HG02610 (cell line): ENCODE data around the gene NFATC2.

Experiments
- ATAC-seq: cut with Tn5 transposase; IDR thresholded peaks from one replicate; pipeline ENCODE4 v1.9.1; 2021; ENCODE audit warnings: mild to moderate bottlenecking, moderate library complexity; ENCODE audit not compliant: unreplicated experiment

The NFATC2 gene

DNA sequence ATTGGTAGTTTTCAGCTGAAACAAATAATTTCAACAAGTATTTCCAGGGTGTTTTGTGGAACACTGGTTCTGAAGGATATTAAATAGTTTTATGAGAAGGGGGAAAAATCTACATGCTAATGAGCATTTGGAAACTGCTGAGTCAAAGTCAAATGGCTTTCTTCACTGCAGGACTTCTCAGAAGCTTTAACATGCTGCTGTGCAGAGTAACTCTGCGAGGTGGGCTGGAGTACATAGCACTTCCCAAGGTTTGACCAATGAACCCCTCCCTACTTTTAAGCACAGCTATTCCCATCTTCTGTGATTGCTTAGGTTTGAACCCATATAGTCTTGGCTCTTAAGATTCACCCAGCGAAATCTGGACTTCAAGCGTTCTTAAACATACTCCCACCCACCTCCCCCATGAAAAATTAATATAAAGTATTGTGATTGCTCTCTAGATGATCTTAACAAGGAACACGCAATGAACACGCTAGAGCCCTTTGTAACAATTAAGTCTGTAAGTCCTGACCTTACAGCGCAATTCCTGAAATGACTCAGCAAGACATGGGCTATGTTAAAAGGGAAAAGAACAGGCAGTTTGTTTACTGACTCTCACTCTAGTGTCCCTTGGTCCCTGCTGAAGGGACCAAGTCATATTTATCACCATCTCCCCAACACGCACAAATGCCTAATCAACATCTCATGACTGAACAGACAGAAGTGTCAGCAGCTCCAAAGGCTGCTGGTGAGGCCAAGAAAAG lies 105.2 kb downstream of the NFATC2 start:
- ATAC-seq: no peak

DNA sequence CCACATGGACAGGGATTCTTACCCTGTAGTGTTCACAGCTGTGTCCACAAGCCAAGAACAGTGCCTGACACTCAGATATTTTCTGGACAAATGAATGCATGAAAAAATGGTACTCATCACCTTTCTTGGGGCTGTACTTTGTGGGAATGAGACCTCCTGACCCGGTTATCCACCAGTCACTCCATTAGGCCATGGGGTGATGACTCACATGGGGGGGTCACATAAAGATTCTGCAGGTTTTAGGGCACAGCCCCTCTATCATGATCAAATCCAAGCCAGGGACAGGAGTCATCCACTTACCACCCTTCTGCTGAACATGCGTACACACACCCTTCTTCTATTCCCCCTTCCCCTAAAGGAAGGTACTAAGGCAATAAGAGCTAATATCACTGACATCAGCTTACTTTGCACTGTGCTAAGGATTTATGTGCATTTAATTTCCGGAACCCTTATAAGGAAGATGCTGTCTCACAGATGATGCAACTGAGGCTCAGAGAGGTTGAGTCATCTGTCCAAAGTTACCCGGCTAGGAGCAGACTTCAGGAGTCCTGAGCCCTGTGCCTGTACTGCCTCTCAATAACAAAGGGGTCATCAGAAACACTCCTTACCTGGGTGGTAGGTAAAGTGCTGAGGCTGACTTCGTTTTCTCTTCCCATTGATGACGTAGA lies 107.8 kb downstream of the NFATC2 start:
- no peak for ATAC-seq

DNA sequence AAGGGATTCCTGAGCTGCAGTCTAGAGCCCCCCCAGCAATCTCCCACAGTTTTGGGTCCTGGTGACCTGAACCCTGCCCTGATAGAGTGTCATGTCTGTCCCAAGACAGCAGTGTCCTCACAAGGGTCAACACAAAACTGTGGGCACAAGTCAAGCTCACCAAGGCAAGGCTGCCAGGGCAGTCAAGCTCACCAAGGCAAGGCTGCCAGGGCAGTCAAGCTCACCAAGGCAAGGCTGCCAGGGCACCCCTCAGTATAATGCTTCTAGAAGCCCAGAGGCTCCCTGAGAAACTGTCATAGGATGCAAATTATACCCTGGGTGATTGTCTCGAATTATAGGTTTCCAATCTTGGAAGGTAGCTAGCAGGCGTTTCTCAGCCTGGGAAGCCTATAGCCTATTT lies 108.5 kb downstream of the NFATC2 start:
- ATAC-seq: no peak

DNA sequence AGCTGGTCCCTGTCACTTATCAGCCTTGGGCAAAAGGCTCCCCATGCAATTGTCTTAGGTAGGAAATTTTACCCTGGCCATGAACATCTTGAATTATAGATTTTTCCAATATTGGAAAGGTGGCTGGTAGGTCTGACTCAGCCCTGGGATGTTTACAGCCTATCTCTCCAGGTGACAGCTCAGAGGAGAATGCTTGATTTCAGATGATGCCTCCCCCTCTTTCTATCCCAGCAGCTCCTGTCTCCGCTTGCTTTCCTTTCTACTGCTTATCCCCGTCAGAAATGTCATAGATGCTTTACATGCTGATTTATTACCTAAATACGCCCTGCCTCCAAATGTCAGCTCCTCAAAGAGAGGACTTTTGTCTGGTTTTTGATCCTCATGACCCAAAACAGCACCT lies 109.6 kb downstream of the NFATC2 start:
- ATAC-seq: no peak

DNA sequence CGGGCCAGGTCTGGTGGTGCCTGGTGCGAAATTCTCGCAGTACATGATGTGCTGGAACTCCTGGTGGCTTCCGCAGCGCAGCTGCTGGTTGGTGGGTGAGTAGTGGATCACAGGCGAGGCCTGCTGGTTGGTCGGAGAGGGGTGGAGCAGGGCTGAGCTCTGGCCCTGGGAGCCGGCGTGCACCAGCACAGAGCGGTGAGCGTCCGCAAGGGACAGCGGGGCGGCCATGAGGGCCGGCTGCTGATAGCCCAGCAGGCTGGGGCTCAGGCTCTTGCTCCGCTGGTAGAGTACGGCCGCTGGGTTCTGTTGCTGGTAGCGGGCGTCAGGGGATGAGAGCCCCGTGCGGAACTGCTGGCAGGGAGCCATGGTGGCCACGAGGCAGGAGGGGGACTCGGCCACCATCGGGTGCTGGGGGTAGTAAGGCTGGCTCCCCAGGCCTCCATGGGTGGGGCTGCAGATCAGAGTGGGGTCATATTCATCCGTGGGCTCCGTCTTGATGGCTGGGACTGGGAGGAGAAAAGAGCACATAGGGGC lies 110.2 kb downstream of the NFATC2 start:
- ATAC-seq: no peak

DNA sequence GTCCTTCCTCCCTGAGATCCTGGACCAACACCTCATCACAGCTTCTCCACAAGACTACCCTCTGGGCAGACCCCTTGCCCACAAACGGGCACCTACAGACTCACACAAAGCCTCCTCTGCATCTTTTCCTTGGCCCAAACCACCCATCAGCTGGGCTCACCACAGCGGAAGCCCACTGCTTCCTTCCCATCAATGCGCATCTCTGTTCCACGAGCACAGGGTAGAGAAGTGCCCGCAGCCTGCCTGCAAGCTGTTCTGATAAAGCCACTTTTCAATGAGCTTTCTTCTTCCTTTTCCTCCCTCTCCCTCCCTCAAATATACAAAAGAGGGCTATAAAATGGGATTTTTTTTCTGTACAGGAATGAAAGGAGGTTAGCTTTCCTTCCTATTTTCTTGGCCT lies 111.2 kb downstream of the NFATC2 start:
- no peak for ATAC-seq

DNA sequence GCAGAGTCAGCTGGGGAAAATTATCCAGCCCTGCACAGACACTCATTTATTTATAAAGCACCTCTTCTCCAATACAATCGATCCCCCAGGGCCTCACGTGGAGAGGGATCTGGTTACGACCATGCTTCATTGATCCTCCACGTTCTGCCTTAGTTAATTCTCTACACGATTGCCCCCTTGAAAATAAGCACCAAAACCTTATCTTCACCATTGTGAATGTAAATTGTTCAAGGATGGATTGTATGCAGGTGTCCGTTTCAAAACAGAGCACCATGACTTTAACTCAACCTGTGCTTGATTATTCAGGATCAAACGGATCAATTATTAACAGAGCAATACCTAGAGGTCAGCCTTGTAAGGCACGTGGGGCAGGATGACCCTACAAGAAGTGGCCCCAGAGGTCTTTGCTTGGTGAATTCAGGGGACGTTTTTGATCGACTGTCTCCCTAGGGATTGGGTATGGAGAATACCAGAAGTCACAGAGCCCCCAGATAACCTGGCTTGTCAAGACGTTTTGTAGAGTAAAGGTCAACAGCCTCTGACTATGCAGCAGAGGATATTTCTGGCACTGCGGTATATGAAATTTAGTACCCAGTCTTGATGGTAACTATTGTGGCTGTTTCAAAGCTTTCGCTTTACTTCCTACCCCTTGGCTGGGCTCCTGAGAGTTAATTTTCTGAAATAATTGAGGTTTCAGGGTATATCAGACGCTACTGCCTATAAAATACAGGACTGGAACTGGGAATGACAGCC lies 112.1 kb downstream of the NFATC2 start:
- ATAC-seq: no peak

DNA sequence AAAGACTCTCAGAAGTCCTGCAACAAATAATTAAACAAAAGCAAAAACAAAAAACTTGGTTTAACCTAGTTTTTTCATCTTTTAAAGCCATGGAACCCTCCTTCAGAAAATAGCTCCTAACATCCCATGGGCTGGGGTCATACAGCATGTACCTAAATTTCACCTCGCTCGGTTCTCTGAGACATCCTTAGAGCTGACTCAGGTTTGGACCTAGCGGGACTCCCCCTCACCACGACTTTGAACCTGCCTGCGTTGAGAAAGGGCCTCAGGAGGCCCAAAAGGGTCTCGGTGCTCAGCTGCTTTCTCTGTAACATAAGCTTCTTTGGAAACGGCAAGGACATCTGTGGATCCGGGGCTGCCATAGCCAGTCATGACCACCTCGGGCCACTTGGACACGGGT lies 112.8 kb downstream of the NFATC2 start:
- no peak for ATAC-seq

DNA sequence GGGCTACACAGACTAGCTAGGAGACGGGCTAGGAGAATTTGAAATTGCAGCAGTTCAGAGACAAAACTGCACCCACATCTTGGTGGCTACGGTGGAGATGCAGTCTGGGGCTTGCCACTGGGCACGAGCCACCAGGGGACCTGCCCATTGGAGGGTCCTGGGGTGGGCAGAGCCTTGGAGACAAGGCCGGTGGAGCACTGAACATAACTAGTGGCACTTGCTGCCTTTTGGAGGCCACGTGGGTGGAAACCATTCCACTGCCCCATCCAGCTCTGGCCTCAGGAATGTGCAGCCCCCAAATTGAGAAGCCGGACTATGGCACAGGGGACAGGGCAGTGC lies 113.4 kb downstream of the NFATC2 start:
- ATAC-seq: no peak

DNA sequence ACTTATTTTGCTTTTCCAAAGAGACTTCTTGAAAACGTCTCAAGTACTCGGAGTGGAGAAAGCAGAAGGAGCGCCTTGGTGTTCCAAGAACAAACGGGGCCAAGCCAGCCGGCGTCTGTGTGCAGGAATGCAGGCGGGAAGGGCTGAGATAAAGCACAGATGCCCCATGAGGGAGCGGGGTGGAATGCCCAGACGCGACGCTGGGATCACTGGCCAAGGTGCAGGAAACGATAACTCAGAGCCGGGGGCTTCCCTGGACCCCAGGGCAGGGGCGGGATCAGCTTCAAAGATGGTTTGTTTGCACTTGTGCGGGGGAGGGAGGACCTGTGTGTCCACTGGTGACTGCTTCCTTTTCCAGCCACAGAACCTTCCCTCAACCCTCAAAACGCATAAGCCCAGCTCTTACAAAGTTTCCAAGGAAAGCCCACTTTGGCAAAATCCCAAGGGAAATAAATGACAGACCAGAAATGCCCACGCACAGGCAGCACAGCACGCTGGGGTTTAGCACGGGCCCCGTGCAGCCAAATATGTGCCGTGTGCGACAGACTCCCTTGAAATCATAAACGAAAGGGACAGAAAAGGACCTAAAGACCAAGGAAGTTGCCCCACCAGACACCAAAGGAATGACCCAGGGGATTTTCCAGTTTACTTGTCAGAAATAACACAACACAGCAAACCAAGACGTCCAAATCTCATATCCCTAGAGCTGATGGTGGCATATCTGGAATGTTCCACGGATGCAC lies 113.9 kb downstream of the NFATC2 start:
- no peak for ATAC-seq

DNA sequence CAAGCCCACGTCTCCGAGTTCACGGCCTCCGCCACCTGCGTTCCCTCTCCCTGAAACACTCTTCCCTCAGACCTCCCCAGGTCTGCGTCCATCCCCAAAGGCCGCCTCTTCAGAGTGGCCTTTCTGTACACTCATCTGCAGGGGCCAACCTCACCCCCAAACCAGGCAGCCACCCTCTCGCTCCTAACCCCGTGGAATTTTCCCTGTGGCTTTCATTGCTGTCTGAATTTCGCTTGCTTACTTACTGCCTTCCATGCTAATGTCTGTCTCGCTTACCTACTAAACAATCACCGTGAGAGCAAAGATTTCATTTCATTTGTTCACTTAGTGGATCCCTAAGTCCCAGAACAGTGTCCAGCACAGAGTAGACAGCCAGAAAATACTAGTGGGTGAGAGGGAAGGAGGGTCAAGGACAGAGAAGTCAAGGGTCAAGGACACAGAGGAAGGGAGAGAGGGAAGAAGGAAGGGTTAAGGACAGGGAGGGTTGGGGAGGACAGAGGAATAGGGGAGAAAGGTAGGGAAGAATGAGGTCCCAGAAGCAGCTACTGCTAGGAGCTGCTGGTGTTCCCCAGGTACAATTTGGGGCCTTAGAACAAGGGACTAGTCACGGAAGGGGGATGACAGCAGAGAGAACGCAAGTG lies 114.7 kb downstream of the NFATC2 start:
- no peak for ATAC-seq

DNA sequence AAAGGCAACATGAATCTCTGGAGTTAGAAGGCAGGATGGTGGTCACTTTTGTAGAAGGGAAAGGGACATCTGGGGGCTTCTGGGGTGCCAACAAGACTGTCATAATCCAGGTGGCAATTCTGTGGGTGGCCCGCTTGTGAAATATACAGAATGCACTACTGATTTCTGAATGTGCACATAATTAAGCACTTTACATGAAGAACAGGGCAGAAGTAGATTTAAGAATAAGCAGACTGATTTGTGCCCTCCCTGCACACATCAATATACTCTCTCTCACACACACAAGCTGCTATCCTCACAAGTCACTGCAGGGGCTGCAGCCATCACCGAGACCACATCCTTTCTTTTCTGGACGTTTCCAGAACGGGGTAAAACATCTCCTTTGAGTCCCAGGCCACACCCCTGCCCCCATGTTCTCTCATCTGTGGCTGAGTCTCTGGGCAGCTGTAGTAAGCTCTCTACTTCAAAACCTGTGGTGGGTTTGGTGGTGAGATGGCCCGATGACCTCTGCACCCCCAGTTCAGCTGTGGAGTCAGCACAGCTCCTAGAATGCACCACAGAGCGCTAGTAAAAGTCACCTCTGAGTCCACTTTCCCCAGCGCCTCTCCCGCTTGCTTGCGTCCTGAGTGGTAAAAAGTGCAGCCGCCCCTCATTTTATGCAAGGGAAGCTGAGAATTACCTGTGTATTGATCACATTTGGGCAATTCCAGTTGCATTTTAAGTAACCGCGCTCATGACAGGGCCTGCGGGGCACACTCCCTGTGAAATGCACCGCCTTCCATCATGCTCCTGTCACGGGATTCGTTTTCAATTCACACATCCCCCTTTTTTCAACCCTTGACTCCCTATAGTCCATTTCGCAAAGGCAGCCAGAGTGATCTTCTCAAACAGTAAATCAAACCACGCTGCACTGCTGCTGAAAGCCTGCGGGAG lies 115.5 kb downstream of the NFATC2 start:
- ATAC-seq: no peak

DNA sequence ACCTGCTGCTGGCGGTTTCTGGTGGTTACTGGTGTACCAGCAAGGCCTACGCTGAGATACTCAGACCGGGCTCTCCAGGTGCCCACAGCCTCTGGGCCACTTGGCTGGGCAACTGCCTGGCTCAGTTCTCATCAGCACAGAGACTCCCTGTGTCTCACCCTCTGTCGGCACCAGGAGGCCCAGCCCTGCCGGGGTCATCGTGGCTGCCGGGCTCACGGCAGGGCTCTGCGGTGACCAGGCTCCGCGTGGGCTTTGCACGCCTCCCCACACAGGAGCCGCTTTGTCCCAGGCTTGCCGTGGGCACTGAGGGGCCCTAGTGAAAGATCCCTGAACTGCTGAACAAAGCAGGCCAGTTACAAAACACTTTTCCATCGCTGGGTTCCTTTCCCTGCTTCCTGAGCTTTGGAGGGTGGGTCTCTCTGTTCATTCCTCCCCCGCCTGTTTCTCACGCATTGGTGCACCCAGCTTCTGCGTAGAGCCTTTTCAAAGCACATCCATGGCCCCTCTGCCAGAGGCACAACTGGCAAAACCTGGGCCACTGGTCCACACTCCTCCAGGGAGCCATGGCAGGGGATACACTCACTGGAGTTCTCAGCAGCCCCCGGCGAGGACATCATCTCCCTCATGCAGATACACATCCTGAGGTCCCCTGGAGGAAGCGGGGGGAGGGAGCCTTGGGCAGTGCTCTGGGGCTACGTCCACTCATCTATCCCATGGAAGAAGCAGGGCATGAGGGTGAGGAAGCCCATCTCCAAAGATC lies 117.0 kb downstream of the NFATC2 start:
- ATAC-seq: no peak

DNA sequence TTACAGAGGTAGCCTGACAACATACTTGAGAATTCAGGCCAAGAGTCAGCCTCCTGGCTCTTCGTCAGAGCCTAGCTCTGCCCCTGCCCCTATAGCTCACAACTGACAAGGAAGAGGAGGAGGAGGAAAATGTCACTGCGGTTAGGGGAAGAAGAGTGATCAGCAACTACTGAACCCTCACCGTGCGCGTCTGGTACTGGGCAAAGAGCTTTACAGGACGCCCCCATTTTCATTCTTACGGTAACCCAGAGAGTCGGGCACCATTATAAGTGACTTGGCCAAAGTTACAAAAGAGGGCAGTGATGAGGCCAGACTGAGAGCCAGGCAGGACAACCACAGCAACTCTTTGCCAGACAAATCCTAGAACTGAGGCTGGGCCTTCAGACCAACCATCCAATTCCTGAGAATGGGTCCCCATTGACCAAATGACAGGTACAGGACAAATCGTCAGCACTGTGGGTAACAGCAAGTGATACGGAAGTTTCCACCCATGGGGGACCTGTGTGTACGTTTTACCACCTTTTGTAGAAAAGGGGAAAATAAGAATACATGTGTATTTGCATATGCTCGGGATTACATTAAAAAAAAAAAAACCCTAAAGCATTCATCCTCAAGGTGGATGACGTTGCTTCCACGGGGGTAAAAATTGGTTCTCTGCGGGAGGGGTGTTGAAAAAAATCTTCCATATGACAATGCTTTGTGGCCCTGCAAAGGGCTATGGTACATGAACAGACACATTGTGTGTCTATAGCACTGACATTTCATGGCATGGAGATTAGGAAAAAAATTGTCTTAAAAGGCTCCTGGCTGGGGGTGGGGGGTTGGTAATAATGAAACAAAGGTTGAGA lies 118.0 kb downstream of the NFATC2 start:
- no peak for ATAC-seq

DNA sequence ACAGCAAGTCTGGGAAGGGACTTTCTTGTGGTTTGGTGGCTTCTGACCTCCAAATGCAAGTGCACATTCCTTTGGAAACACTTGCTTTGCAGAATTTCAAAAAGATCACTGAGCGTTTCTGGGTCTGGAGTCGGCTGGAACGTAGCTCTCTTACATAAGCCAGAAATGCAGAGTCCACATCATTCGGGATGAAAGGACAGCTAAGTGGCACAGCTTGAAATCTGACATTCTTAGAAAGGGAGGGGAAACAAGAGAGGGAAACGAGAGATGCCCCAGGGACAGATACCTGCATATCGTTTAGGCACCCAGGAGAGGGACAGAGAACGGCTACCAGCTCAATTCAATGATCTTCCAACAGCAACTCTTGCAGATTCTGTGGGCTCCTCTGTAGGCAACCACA lies 118.7 kb downstream of the NFATC2 start:
- ATAC-seq: no peak

DNA sequence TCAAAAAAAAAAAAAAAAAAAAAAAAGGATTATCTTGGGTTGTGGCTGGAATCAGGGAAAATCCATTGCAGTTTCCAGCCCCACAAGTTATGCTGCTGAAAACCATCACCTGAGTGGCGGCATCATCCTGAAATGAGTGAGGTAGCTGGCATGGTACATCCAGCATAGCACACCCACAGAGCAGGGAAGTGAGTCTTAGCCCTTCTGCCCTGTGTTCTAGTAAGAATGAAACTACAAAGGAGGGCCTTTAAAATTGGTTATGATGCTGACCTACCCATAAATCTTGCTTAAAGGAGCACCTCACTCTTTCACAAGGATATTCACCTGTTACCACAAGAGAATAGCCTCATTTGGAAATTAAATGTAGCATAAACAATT lies 119.2 kb downstream of the NFATC2 start:
- ATAC-seq: peak; percentile 66

DNA sequence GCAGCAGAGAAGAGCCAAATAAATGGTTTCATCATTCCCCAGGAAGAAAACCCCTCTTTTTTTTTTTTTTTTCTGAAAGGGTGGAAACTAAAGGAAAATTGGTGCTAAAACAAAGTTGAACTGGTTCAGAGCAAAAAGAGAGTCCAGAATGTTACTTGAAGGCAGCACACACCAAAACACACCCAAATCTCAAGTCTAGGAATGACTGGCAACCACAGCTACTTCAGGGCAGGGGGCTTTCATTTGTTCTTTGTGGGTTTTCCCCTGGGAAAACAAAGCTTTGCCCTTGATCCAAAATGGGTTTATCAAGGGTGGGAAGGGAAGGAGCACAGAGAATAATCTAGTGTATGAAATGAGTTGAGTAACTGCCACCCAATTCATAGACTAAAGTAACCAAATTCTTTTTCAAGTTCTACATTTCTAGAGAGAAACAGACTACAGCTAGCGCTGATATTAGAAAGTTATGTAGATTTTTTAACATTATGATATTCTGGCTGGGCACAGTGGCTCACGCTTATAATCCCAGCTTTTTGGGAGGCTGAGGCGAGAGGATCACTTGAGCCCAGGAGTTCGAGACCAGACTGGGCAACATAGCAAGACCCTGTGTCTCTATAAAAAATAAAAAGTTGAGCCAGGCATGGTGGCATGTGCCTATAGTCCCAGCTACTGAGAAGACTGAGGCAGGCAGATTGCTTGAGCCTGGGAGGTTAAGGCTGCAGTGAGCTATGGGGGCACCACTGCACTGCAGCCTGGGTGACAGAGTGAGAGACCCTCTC lies 119.8 kb downstream of the NFATC2 start:
- ATAC-seq: no peak
